Nephron progenitor cell (in vitro differentiated cells): Measurements from ENCODE around the gene PDXK.

Source experiments
- DNase-seq: peaks from one replicate; pipeline ENCODE4 v3.0.0; 2021
- H3K27ac Mint-ChIP-seq: 2 replicates; pipeline ENCODE4 v1.8.0; 2021; ENCODE audit warnings: mild to moderate bottlenecking, moderate library complexity, mixed read lengths
- H3K27me3 Mint-ChIP-seq: 2 replicates; pipeline ENCODE4 v1.8.0; 2021; ENCODE audit warnings: mild to moderate bottlenecking, low read depth, mixed read lengths; ENCODE audit not compliant: poor library complexity
- H3K36me3 Mint-ChIP-seq: 2 replicates; pipeline ENCODE4 v1.8.0; 2021; ENCODE audit warnings: low read depth, mixed read lengths
- H3K4me1 Mint-ChIP-seq: 2 replicates; pipeline ENCODE4 v1.8.0; 2021; ENCODE audit warnings: mixed read lengths
- H3K4me3 Mint-ChIP-seq: 2 replicates; pipeline ENCODE4 v1.8.0; 2021; ENCODE audit warnings: mild to moderate bottlenecking, moderate library complexity, mixed read lengths
- H3K9me3 Mint-ChIP-seq: 2 replicates; pipeline ENCODE4 v1.8.0; 2021; ENCODE audit warnings: mild to moderate bottlenecking, moderate library complexity, mixed read lengths
- TF ChIP-seq, protein P1 (sequence below): fragments of 200-600 bp; sonication (generic); IDR thresholded peaks from 2 replicates; pipeline ENCODE4 v1.5.0; 2021; ENCODE audit warnings: antibody characterized with exemption

The PDXK gene

DNA sequence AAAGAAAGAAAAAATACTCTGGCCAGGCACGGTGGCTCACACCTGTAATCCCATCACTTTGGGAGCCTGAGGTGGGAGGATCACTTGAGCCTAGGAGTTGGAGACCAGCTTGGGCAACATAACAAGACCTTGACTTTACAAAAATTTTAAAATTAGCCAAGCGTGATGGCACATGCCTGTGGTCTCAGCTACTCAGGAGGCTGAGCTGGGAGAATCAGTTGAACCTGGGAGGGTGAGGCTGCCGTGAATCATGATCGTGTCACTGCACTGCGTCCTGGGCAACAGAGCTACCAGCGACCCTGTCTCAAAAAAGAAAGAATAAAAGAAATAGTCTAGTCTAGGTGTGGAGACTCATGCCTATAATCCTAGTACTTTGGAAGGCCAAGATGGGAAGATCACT lies 37.3 kb upstream of the PDXK start:
- Mint-ChIP-seq H3K36me3 (peaks cover 71% of the 10 kb centered on the region), H3K4me3 (no peak overlapping the region), H3K4me1 (no peaks in the 10 kb centered on the region), H3K9me3 (no peaks in the 10 kb centered on the region), H3K27ac (peak overlapping the region; percentile 94), H3K27me3 (no peaks in the 10 kb centered on the region)
- DNase-seq, result no peak
- TF ChIP-seq, protein P1, sequence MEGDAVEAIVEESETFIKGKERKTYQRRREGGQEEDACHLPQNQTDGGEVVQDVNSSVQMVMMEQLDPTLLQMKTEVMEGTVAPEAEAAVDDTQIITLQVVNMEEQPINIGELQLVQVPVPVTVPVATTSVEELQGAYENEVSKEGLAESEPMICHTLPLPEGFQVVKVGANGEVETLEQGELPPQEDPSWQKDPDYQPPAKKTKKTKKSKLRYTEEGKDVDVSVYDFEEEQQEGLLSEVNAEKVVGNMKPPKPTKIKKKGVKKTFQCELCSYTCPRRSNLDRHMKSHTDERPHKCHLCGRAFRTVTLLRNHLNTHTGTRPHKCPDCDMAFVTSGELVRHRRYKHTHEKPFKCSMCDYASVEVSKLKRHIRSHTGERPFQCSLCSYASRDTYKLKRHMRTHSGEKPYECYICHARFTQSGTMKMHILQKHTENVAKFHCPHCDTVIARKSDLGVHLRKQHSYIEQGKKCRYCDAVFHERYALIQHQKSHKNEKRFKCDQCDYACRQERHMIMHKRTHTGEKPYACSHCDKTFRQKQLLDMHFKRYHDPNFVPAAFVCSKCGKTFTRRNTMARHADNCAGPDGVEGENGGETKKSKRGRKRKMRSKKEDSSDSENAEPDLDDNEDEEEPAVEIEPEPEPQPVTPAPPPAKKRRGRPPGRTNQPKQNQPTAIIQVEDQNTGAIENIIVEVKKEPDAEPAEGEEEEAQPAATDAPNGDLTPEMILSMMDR, result no peak

DNA sequence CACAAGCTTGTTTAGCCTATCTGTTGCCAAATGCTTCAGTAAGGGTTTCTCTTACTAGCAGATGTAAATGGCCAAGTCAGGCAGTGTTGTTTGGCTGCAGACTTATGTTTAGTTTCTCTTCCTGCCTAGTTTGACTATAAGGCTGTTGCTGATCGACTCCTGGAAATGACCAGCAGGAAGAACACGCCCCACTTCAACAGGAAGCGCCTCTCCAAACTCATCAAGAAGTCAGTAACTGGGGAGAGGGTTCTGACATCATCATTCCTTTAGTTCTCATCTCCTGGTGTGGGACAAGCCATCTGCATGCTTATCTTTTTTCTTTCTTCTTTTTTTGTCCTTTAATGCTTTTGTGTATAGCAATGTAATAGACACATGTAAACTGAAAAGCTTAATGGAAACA lies 34.5 kb upstream of the PDXK start:
- no peaks in the 10 kb centered on the region for H3K27me3 Mint-ChIP-seq
- TF ChIP-seq, protein P1, result no peak
- no peaks in the 10 kb centered on the region for H3K4me1 Mint-ChIP-seq
- no peak overlapping the region for H3K4me3 Mint-ChIP-seq
- no peaks in the 10 kb centered on the region for H3K9me3 Mint-ChIP-seq
- H3K36me3 Mint-ChIP-seq, result peaks cover 52% of the 10 kb centered on the region
- DNase-seq, result no peak
- no peak overlapping the region for H3K27ac Mint-ChIP-seq

DNA sequence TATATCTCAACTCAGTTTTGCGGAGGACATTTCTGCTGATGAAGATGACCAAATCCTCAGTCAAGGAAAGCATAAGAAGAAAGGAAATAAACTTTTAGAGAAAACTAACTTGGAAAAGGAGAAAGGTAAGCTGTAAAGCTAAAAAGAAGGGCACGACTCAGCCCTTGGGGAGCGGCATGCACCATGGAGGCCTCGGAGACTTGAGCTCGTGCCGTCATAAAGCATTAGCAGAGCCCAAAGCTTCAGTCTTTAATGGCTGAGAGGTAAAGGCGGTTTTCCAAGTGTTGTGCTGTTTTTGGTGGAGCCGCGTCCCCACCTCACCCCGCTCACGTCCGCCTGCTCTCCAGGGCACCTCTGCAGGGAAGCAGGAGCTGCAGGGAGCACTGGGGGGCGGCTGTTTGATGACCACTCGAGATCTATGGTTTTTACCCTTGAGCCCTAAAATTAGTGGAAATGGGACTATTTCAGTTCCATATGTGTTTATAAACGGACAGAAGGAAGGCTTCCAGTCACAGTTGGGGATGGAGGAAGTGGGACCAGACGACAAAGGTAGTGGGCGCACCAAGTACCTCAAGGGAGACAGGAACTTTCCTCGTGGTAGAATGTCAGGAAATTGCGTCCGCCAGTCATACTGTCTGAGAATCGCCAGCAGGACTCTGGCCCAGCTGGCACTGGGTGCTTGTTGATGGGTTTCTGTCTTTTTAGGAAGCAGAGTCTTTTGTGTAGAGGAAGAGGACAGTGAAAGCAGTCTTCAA lies 31.9 kb upstream of the PDXK start:
- Mint-ChIP-seq H3K4me1 (no peaks in the 10 kb centered on the region), H3K36me3 (peaks cover 46% of the 10 kb centered on the region), H3K27ac (no peak overlapping the region), H3K4me3 (no peak overlapping the region), H3K9me3 (no peaks in the 10 kb centered on the region), H3K27me3 (peaks cover 2% of the 10 kb centered on the region)
- DNase-seq, result no peak
- TF ChIP-seq, protein P1, result no peak

DNA sequence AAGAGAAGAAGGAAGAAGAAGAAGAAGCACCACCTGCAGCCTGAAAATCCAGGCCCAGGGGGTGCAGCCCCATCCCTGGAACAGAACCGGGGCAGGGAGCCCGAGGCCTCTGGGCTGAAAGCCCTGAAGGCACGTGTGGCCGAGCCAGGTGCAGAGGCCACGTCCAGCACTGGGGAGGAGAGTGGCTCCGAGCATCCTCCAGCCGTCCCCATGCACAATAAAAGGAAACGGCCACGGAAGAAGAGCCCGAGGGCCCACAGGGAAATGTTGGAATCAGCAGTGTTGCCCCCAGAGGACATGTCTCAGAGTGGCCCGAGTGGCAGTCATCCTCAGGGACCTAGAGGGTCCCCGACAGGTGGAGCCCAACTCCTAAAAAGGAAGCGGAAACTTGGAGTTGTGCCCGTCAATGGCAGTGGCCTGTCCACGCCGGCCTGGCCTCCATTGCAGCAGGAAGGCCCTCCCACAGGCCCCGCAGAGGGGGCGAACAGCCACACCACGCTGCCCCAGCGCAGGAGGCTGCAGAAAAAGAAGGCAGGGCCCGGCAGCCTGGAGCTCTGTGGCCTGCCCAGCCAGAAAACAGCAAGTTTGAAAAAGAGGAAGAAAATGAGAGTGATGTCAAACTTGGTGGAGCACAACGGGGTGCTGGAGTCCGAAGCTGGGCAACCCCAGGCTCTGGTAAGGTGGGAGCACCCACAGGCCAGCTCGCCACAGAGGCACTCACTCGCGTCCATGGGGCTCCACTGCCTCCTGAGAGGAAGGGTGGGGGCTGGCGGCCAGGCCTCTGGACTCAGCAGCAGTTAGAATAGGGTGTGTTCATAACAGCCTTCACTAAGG lies 31.1 kb upstream of the PDXK start:
- Mint-ChIP-seq H3K36me3 (peaks cover 45% of the 10 kb centered on the region), H3K4me1 (no peaks in the 10 kb centered on the region), H3K27ac (no peak overlapping the region), H3K27me3 (peaks cover 2% of the 10 kb centered on the region), H3K9me3 (no peaks in the 10 kb centered on the region), H3K4me3 (no peak overlapping the region)
- TF ChIP-seq, protein P1, result no peak
- DNase-seq, result no peak

DNA sequence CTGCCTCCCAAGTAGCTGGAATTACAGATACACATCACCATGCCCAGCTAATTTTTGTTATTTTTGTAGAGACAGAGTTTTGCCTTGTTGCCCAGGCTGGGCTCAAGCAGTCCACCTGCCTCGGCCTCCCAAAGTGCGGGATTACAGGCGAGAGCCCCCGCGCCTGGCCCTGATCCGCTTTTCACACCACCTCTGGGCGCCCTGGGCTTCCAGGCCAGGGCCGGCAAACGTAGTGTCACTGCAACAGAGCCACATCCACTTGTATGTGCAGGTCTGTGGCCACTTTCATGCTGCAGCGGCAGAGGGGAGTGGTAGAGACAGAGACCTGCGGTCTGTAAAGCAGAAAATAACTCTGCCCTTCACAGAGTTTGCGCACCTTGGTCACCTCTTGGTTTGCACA lies 30.0 kb upstream of the PDXK start:
- Mint-ChIP-seq H3K27ac (no peak overlapping the region), H3K4me1 (no peaks in the 10 kb centered on the region), H3K4me3 (no peak overlapping the region), H3K36me3 (peaks cover 52% of the 10 kb centered on the region), H3K9me3 (no peaks in the 10 kb centered on the region), H3K27me3 (peaks cover 2% of the 10 kb centered on the region)
- DNase-seq, result no peak
- TF ChIP-seq, protein P1, result no peak
